Uterus (tissue), 2 donors: Measurements from ENCODE around the gene GNPTAB.

ENCODE experiments used
- CTCF ChIP-seq, 4 experiments: fragments of 200-600 bp in 2 of 4; fragments of 450-650 bp in 2 of 4; sonication (generic) in 2 of 4; IDR thresholded peaks; one replicate each; pipeline ENCODE4 v1.5.1; 2016 to 2019; ENCODE audit warnings: antibody characterized with exemption in 4 of 4, mild to moderate bottlenecking in 2 of 4, moderate library complexity in 1 of 4
- POLR2A ChIP-seq, 2 donors: fragments of 450-650 bp; IDR thresholded peaks; one replicate each; pipeline ENCODE4 v1.6.1; 2016; ENCODE audit warnings: antibody characterized with exemption in 2 of 2, mild to moderate bottlenecking in 1 of 2, moderate library complexity in 1 of 2

- TF ChIP-seq CTCF (IDR thresholded peaks at IDR 0.05) (no peak), POLR2A (IDR thresholded peaks at IDR 0.05) (peak; percentile 75 to 91)
These were observed 46.4 kb upstream of the GNPTAB start, which contains the start of gene DRAM1 for GRCh38 chr12:101876861-101877805.
